ENCODE measurements around the gene ABCA9.

The ABCA9 gene

DNA sequence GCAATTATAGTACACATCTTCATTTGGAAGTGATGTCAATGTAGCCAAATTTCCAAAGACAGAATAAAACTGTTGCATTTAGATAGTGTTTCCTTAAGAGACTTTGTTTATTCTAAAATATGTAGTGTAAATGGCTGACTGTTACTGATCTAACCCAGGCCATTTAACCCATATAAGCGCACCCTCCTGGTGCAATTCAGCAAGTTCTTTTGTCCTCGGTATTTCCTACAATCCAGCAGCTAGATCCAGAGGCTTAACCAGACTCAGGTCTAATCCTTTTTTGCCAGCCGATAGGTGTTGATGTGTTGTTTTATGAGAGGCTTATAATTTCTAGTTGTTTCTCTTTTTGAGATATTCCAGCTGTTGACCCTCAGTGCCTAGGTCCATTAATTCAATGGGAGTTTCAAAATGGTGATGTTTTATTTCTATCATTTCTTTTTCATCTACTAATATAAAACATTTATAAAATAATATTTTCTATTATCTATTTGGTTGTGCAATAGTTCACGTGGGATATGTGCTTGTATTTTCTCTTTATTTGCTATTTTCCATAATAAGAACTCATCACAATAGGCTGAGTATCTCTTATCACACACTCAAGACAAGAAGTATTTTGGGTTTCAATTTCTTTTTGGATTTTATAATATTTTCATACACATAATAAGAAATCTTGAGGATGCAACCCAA is 14.5 kb downstream of the ABCA9 start:
- H3K4me1 ChIP-seq (ENCODE audit: control insufficient read depth in 2 of 2, insufficient read depth in 1 of 2, low read depth in 1 of 2, low read length in 2 of 2), result peaks cover 0 to 3% of the 10 kb centered on the region in 2 donors
- no peak overlapping the region for H3K14ac ChIP-seq (ENCODE audit: low read length)
- no peaks in the 10 kb centered on the region for H3K79me1 ChIP-seq (ENCODE audit: low read depth, low read length)
- no peak for DNase-seq (ENCODE audit: low spot score)
- H2BK120ac ChIP-seq (ENCODE audit: low read depth, low read length), result no peak overlapping the region
- no peak overlapping the region for H2BK5ac ChIP-seq (ENCODE audit: low read length)
- H3K9ac ChIP-seq (ENCODE audit: low read depth, low read length, poor library complexity), result no peak overlapping the region
- H2BK15ac ChIP-seq (ENCODE audit: low read length), result no peak overlapping the region
- no peak overlapping the region for H3K27ac ChIP-seq (replicated peaks; ENCODE audit: low read length)
- H3K36me3 ChIP-seq (replicated peaks in 1 of 2; ENCODE audit: control insufficient read depth in 2 of 2, insufficient read depth in 2 of 2, low read length in 2 of 2), result no peaks in the 10 kb centered on the region
- peaks cover 0 to 2% of the 10 kb centered on the region in 2 donors for H3K9me3 ChIP-seq (replicated peaks in 1 of 2; ENCODE audit: control insufficient read depth in 2 of 2, insufficient read depth in 1 of 2, low read depth in 1 of 2, low read length in 2 of 2)
- no CpG with 5 or more reads among the region's 4 CpGs for WGBS, 2 donors (ENCODE audit: extremely low coverage in 2 of 2, insufficient read length in 2 of 2, insufficient replicate concordance in 1 of 2)
- no peak overlapping the region for H4K91ac ChIP-seq (ENCODE audit: low read depth, low read length, poor library complexity)
- H3K4me2 ChIP-seq (ENCODE audit: insufficient read depth, low read length, poor library complexity, severe bottlenecking), result no peak overlapping the region
- H3K18ac ChIP-seq (ENCODE audit: low read length), result no peak overlapping the region
- H3K23ac ChIP-seq (ENCODE audit: low read depth, low read length, poor library complexity), result no peak overlapping the region
- H2BK12ac ChIP-seq (ENCODE audit: low read length), result no peak overlapping the region
- no peak overlapping the region for H3K4me3 ChIP-seq (ENCODE audit: low read length in 2 of 2)
- no peaks in the 10 kb centered on the region for H3K27me3 ChIP-seq (ENCODE audit: control insufficient read depth in 3 of 3, insufficient read depth in 3 of 3, low read depth in 1 of 3, low read length in 3 of 3)
- H2AFZ ChIP-seq (ENCODE audit: low read length), result no peak overlapping the region
- H2AK5ac ChIP-seq (ENCODE audit: low read depth, low read length), result no peak overlapping the region
- H4K8ac ChIP-seq (ENCODE audit: low read depth, low read length), result no peak overlapping the region
- H3K4ac ChIP-seq (ENCODE audit: low read length), result no peak overlapping the region

DNA sequence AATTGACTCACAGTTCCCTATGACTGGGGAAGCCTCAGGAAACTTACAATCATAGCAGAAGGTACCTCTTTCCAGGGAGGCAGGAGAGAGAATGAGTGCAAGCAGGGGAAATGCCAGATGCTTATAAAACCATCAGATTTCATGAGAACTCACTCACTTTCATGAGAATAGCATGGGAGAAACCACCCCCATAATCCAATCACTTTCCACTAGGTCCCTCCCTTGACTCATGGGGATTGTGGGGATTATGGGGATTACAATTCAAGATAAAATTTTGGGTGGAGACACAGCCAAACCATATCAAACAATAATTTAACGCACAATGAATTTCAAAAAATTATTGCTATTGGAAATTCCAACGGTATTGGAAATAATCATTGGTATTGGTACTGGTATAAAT is 15.1 kb downstream of the ABCA9 start:
- H3K27me3 ChIP-seq (ENCODE audit: control insufficient read depth in 3 of 3, insufficient read depth in 3 of 3, low read depth in 1 of 3, low read length in 3 of 3), result no peaks in the 10 kb centered on the region
- no peak overlapping the region for H2AK5ac ChIP-seq (ENCODE audit: low read depth, low read length)
- H3K4me2 ChIP-seq (ENCODE audit: insufficient read depth, low read length, poor library complexity, severe bottlenecking), result no peak overlapping the region
- no peak overlapping the region for H4K91ac ChIP-seq (ENCODE audit: low read depth, low read length, poor library complexity)
- H3K9ac ChIP-seq (ENCODE audit: low read depth, low read length, poor library complexity), result no peak overlapping the region
- no peaks in the 10 kb centered on the region for H3K79me1 ChIP-seq (ENCODE audit: low read depth, low read length)
- no peak overlapping the region for H2AFZ ChIP-seq (ENCODE audit: low read length)
- peaks cover 0 to 2% of the 10 kb centered on the region in 2 donors for H3K9me3 ChIP-seq (replicated peaks in 1 of 2; ENCODE audit: control insufficient read depth in 2 of 2, insufficient read depth in 1 of 2, low read depth in 1 of 2, low read length in 2 of 2)
- no peak overlapping the region for H3K27ac ChIP-seq (replicated peaks; ENCODE audit: low read length)
- H2BK12ac ChIP-seq (ENCODE audit: low read length), result no peak overlapping the region
- no peak overlapping the region for H3K18ac ChIP-seq (ENCODE audit: low read length)
- H3K36me3 ChIP-seq (replicated peaks in 1 of 2; ENCODE audit: control insufficient read depth in 2 of 2, insufficient read depth in 2 of 2, low read length in 2 of 2), result no peaks in the 10 kb centered on the region
- no peak overlapping the region for H3K23ac ChIP-seq (ENCODE audit: low read depth, low read length, poor library complexity)
- H3K14ac ChIP-seq (ENCODE audit: low read length), result no peak overlapping the region
- H2BK5ac ChIP-seq (ENCODE audit: low read length), result no peak overlapping the region
- H2BK120ac ChIP-seq (ENCODE audit: low read depth, low read length), result no peak overlapping the region
- peaks cover 0 to 3% of the 10 kb centered on the region in 2 donors for H3K4me1 ChIP-seq (ENCODE audit: control insufficient read depth in 2 of 2, insufficient read depth in 1 of 2, low read depth in 1 of 2, low read length in 2 of 2)
- H3K4me3 ChIP-seq (ENCODE audit: low read length in 2 of 2), result no peak overlapping the region
- no peak for DNase-seq (ENCODE audit: low spot score)
- no CpG with 5 or more reads among the region's 2 CpGs for WGBS, 2 donors (ENCODE audit: extremely low coverage in 2 of 2, insufficient read length in 2 of 2, insufficient replicate concordance in 1 of 2)
- no peak overlapping the region for H3K4ac ChIP-seq (ENCODE audit: low read length)
- no peak overlapping the region for H4K8ac ChIP-seq (ENCODE audit: low read depth, low read length)
- no peak overlapping the region for H2BK15ac ChIP-seq (ENCODE audit: low read length)

DNA sequence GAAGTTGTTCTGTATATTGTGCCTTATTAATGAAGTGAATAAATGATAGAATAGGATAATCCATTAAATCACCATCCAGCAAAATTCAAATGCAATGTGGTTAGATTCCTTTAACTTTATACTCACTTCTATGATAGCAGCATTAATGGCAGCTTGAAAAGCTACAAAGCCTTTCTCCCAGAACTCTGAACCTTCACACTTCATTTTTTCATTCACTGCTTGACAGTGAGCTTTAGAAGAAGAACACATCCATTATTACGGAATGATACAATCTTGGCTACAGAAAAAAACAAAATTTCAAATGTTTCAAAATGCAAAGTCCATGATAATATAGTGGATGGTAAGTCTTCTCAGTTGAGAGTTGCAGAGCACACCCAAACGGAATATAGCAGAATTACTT is 16.4 kb downstream of the ABCA9 start:
- no peak overlapping the region for H2BK15ac ChIP-seq (ENCODE audit: low read length)
- no peak overlapping the region for H3K4ac ChIP-seq (ENCODE audit: low read length)
- H3K4me1 ChIP-seq (ENCODE audit: control insufficient read depth in 2 of 2, insufficient read depth in 1 of 2, low read depth in 1 of 2, low read length in 2 of 2), result peaks cover 0 to 3% of the 10 kb centered on the region in 2 donors
- no peaks in the 10 kb centered on the region for H3K36me3 ChIP-seq (replicated peaks in 1 of 2; ENCODE audit: control insufficient read depth in 2 of 2, insufficient read depth in 2 of 2, low read length in 2 of 2)
- H3K27ac ChIP-seq (replicated peaks; ENCODE audit: low read length), result no peak overlapping the region
- no peak overlapping the region for H3K14ac ChIP-seq (ENCODE audit: low read length)
- no peak overlapping the region for H2BK5ac ChIP-seq (ENCODE audit: low read length)
- no peaks in the 10 kb centered on the region for H3K79me1 ChIP-seq (ENCODE audit: low read depth, low read length)
- H2BK12ac ChIP-seq (ENCODE audit: low read length), result no peak overlapping the region
- H3K27me3 ChIP-seq (ENCODE audit: control insufficient read depth in 3 of 3, insufficient read depth in 3 of 3, low read depth in 1 of 3, low read length in 3 of 3), result no peaks in the 10 kb centered on the region
- no peak overlapping the region for H3K18ac ChIP-seq (ENCODE audit: low read length)
- no peak overlapping the region for H4K8ac ChIP-seq (ENCODE audit: low read depth, low read length)
- H4K91ac ChIP-seq (ENCODE audit: low read depth, low read length, poor library complexity), result no peak overlapping the region
- H3K9ac ChIP-seq (ENCODE audit: low read depth, low read length, poor library complexity), result no peak overlapping the region
- no CpG with 5 or more reads among the region's 2 CpGs for WGBS, 2 donors (ENCODE audit: extremely low coverage in 2 of 2, insufficient read length in 2 of 2, insufficient replicate concordance in 1 of 2)
- H3K4me3 ChIP-seq (ENCODE audit: low read length in 2 of 2), result no peak overlapping the region
- H3K23ac ChIP-seq (ENCODE audit: low read depth, low read length, poor library complexity), result no peak overlapping the region
- no peak overlapping the region for H3K4me2 ChIP-seq (ENCODE audit: insufficient read depth, low read length, poor library complexity, severe bottlenecking)
- H2AFZ ChIP-seq (ENCODE audit: low read length), result no peak overlapping the region
- peaks cover 0 to 2% of the 10 kb centered on the region in 2 donors for H3K9me3 ChIP-seq (replicated peaks in 1 of 2; ENCODE audit: control insufficient read depth in 2 of 2, insufficient read depth in 1 of 2, low read depth in 1 of 2, low read length in 2 of 2)
- DNase-seq (ENCODE audit: low spot score), result no peak
- no peak overlapping the region for H2AK5ac ChIP-seq (ENCODE audit: low read depth, low read length)
- H2BK120ac ChIP-seq (ENCODE audit: low read depth, low read length), result no peak overlapping the region

DNA sequence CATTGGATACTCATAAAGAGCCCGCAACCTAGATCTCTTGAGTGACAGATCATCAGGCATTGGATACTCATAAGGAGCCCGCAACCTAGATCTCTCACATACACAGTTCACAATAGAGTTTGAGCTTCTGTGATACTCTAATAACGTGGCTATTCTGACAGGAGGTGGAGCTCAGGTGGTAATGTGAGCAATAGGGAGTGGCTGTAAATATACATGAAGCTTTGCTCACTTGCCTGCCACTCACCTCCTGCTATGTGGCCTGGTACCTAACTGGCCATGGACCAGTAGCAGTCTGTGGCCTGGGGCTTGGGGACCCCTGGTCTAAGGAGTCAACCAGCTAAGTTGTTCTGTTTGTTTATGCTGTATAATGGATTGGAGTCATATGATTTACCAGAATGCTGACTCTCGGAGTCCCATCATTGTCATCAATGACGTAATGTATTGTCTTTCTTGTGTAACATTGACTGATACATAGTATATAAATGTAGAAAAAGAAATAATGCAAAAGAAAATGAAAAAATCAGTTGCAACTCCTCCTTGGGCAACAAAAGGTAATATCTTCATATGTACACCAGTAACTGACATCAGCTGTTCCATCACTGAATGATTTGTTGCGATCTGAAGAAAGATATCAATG is 17.5 kb downstream of the ABCA9 start:
- Histone ChIP-seq H3K36me3 (replicated peaks in 1 of 2; ENCODE audit: control insufficient read depth in 2 of 2, insufficient read depth in 2 of 2, low read length in 2 of 2) (no peaks in the 10 kb centered on the region), H2AFZ (ENCODE audit: low read length) (no peak overlapping the region), H2BK12ac (ENCODE audit: low read length) (no peak overlapping the region), H4K91ac (ENCODE audit: low read depth, low read length, poor library complexity) (no peak overlapping the region), H3K4me2 (ENCODE audit: insufficient read depth, low read length, poor library complexity, severe bottlenecking) (no peak overlapping the region), H2BK15ac (ENCODE audit: low read length) (no peak overlapping the region), H3K27ac (replicated peaks; ENCODE audit: low read length) (no peak overlapping the region), H3K14ac (ENCODE audit: low read length) (no peak overlapping the region), H3K23ac (ENCODE audit: low read depth, low read length, poor library complexity) (no peak overlapping the region), H2BK5ac (ENCODE audit: low read length) (no peak overlapping the region), H4K8ac (ENCODE audit: low read depth, low read length) (no peak overlapping the region), H3K4me1 (ENCODE audit: control insufficient read depth in 2 of 2, insufficient read depth in 1 of 2, low read depth in 1 of 2, low read length in 2 of 2) (peaks cover 0 to 3% of the 10 kb centered on the region in 2 donors), H3K27me3 (ENCODE audit: control insufficient read depth in 3 of 3, insufficient read depth in 3 of 3, low read depth in 1 of 3, low read length in 3 of 3) (no peaks in the 10 kb centered on the region), H3K18ac (ENCODE audit: low read length) (no peak overlapping the region), H2AK5ac (ENCODE audit: low read depth, low read length) (no peak overlapping the region), H2BK120ac (ENCODE audit: low read depth, low read length) (no peak overlapping the region), H3K4ac (ENCODE audit: low read length) (no peak overlapping the region), H3K9ac (ENCODE audit: low read depth, low read length, poor library complexity) (no peak overlapping the region), H3K9me3 (replicated peaks in 1 of 2; ENCODE audit: control insufficient read depth in 2 of 2, insufficient read depth in 1 of 2, low read depth in 1 of 2, low read length in 2 of 2) (peaks cover 0 to 2% of the 10 kb centered on the region in 2 donors), H3K4me3 (ENCODE audit: low read length in 2 of 2) (no peak overlapping the region), H3K79me1 (ENCODE audit: low read depth, low read length) (no peaks in the 10 kb centered on the region)
- DNase-seq (ENCODE audit: low spot score), result no peak
- no CpG with 5 or more reads among the region's 6 CpGs for WGBS, 2 donors (ENCODE audit: extremely low coverage in 2 of 2, insufficient read length in 2 of 2, insufficient replicate concordance in 1 of 2)

Measured in neuronal stem cell (in vitro differentiated cells).